ENCODE results near the gene SLC27A1. TPM values are rescaled to one million over a fixed set of nuclear protein-coding genes. Genes with fewer than 3 reads are reported as not detected.
"Not testable (repeated sequence)": the region's sequence is repeated elsewhere in the genome, so short reads cannot be mapped to it uniquely, and the experiment has no call there.

SLC27A1 gene
- polyA plus RNA-seq, 4 donors: 10.7 to 24.7 (median 19.1) TPM

DNA sequence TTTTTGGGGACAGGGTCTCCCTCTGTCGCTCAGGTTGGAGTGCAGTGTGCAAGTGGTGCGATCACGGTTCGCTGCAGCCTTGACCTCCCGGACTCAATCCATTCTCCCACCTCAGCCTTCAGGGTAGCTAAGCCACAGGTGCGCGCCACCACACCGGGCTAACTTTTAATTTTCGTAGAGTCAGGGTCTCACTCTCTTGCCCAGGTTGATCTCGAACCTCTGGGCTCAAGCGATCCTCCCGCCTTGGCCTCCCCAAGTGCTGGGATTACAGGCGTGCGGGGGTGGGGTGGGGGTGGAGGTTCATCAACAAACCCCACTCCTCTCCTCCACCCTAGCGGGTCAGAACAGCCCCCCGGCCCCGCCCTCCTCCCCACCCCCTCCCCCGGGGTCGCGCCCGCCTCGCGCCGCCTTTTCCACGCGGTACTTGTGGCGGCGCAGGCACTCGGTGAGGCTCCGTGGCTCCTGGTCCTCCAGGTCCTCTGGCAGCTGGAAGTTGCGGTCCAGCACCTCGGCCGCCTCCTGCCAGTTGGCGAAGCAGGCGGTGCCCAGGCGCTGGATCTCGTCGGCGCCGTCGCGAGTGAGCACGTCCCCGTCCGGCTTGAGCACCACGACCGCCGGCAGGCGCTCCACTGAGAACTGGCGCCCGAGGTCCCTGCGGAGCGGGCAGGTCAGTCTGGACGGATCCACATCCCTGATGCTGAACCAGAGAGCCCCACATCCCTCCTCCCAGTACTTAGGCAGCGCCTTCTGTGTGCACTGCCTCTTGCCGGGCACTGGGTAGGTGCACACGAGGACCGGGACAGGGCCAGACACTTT lies 14.8 kb upstream of the SLC27A1 start:
- DNase-seq (ENCODE audit: low read depth in 4 of 4, low spot score in 2 of 4): no peak

DNA sequence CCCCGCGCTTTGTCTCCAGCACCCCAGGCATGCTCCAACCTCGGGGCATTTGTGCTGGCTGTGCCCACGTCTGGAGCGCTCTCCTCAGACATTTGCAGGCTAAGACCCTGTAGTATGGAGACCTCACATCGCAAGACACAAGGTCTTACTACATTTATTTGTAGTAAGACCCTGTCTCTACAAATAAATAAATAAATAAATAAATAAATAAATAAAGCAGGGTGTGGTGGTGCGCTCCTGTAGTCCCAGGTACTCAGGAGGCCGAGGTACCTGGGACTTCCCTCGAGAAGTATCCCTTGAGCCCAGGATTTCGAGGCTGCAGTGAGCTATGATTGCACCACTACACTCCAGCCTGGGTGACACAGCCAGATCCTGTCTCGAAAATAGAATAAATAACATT lies 14.2 kb upstream of the SLC27A1 start:
- no peak for DNase-seq (ENCODE audit: low read depth in 4 of 4, low spot score in 2 of 4)

GRCh38 chr19:17457616-17458015 lies 12.7 kb upstream of the SLC27A1 start:
- no peak for DNase-seq (ENCODE audit: low read depth in 4 of 4, low spot score in 2 of 4)

GRCh38 chr19:17458970-17459369 lies 11.4 kb upstream of the SLC27A1 start:
- DNase-seq (ENCODE audit: low read depth in 4 of 4, low spot score in 2 of 4): no peak

- DNase-seq (ENCODE audit: low read depth in 4 of 4, low spot score in 2 of 4): no peak
Observed at GRCh38 chr19:17460372-17461230, 9.7 kb upstream of the SLC27A1 start, which contains the start of gene NXNL1. TSS of gene NXNL1 (minus strand) at chr19:17460926. CDS start at chr19:17460869, 57 bp downstream.

- DNase-seq (ENCODE audit: low read depth in 4 of 4, low spot score in 2 of 4): no peak
Observed at GRCh38 chr19:17466487-17466850, 3.9 kb upstream of the SLC27A1 start.

DNA sequence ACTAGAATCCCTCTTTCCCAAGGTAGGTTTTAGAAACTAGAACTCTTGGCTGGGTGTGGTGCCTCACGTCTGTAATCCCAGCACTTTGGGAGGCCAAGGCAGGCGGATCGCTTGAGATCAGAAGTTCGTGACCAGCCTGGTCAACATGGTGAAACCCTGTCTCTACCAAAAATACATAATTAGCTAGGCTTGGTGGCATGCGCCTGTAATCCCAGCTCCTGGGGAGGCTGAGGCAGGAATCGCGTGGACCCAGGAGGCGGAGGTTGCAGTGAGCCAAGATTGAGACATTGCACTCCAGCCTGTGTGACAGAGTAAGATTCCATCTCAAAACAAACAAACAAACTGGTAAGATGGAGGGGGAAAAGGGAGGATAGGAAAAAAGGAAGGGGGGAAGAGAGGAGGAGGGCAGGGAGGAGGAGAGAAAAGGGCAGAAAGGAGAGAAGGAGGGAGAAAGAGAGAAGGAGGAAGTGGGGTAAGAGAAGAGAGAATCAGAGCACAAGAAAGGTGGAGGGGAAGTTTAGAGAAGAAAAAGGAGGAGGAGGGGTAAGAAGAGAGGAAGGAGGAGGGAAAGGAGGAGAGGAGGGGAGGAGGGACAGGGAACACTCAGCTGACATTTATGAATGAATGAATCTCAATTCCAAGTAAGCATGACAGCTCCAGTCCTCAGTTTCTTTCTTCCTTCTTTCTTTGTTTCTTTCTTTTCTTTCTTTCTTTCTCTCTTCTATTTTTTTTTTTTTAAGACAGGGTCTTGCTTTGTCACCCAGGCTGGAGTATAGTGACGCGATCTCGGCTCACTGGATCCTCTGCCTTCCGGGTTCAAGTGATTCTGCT lies 2.6 kb upstream of the SLC27A1 start:
- DNase-seq (ENCODE audit: low read depth in 4 of 4, low spot score in 2 of 4): no peak

GRCh38 chr19:17468302-17469091 lies 1.8 kb upstream of the SLC27A1 start:
- DNase-seq (ENCODE audit: low read depth in 4 of 4, low spot score in 2 of 4): no peak

DNA sequence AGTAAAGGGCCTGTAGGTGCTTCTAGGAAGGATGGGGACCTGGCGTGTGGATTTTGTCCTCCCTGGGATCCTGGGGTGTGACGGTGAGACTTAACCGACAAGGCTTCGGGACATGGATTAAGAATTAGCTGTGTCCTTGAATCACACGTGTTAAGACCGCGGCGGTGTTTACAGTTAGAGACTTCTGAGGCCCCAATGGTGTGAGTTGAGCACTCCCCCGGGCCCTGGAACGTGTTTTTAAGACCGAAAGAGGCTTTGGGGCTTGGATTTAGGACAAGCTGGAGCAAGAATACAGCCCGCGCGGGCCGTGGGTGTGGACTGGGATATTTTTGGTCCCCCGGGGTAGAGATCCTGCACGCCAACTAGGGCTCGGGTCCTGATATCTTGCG lies 1.2 kb upstream of the SLC27A1 start:
- DNase-seq (ENCODE audit: low read depth in 4 of 4, low spot score in 2 of 4): no peak

GRCh38 chr19:17469481-17470067 lies 750 bp upstream of the SLC27A1 start:
- DNase-seq (ENCODE audit: low read depth in 4 of 4, low spot score in 2 of 4): peak in 2 of 4 donors; percentile 79 to 83

- DNase-seq (ENCODE audit: low read depth in 4 of 4, low spot score in 2 of 4): no peak
Observed at GRCh38 chr19:17471410-17472125, 1.2 kb downstream of the SLC27A1 start.

DNA sequence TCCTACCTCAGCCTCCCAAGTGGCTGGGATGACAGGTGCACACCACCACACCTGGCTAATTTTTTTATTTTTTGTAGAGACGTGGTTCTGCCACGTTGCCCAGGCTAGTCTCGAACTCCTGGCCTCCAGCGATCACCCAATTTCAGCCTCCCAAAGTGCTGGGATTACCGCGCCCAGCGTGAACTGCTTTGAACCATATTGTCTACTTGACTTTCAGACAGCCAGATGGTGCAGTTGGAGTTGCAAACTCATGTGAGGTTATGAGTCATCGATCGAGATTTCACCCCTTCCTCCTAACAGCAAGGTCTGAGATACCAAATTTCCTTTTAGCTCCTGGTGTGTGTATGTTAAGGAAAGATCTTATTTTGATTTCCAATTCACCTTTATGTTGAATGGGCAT lies 2.7 kb downstream of the SLC27A1 start:
- DNase-seq (ENCODE audit: low read depth in 4 of 4, low spot score in 2 of 4): no peak

- not testable (repeated sequence) for DNase-seq (ENCODE audit: low read depth in 4 of 4, low spot score in 2 of 4)
Observed at GRCh38 chr19:17475011-17475540, 4.8 kb downstream of the SLC27A1 start.

DNA sequence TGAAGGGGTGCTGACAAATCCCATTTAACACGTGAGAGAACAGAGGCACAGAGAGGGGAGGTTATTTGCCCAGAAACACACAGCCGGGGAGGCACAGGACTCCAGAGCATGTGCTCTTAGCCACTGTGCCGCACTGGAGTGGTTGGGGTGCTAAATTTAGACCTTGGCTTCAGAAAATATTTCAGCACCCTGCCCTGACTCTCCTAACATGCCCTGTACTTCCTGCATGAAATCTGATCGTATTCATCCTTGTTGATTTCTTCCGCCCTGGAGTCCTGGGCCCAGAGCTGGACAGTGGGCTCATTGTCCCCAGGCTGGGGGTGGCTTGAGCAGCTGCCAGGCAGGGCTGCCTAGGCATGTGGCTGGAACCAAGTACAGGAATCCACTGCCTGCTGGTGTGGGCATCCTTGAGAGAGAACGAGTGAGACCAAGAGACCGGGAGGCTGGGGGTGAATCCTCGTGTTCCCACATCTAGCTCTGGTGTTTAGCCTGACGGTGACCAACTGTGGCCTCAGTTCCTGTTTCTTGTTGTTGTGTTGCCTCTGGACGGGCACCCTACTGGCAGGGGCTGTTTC lies 5.3 kb downstream of the SLC27A1 start:
- no peak for DNase-seq (ENCODE audit: low read depth in 4 of 4, low spot score in 2 of 4)

GRCh38 chr19:17479325-17479791 lies 9.0 kb downstream of the SLC27A1 start:
- DNase-seq (ENCODE audit: low read depth in 4 of 4, low spot score in 2 of 4): no peak

- no peak for DNase-seq (ENCODE audit: low read depth in 4 of 4, low spot score in 2 of 4)
Observed at GRCh38 chr19:17481986-17482385, 11.7 kb downstream of the SLC27A1 start.

DNA sequence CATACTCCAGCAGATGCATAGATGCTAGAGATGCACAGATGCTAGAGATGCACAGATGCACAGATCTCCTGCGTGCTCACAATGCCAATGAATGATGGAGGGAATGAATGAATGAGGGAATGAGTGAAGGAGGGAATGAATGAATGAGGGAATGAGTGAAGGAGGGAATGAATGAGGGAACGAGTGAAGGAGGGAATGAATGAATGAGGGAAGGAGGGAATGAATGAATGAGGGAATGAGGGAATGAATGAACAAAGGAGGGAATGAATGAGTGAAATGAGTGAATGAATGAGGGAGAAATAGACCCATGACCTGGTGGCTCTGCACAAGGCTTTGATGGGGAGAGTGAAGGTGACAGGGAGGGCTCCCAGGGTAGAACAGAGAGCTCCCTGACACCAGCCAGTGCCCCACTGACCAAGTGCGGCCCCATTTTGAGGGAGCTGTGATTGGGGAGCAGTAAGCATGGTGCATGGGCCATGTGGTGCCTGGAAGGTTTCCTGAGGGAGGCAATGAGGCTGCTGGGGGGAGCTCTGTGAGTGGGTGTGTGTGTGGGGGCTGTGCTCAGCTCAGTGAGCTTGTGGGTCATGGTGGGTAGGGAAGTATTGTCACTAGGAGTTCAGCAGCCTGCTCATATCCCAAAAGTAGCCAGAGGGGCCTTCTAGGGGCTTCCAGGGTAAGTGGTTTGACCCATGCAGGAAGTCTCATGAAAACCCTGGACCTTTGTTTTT lies 12.7 kb downstream of the SLC27A1 start:
- DNase-seq (ENCODE audit: low read depth in 4 of 4, low spot score in 2 of 4): no peak

DNA sequence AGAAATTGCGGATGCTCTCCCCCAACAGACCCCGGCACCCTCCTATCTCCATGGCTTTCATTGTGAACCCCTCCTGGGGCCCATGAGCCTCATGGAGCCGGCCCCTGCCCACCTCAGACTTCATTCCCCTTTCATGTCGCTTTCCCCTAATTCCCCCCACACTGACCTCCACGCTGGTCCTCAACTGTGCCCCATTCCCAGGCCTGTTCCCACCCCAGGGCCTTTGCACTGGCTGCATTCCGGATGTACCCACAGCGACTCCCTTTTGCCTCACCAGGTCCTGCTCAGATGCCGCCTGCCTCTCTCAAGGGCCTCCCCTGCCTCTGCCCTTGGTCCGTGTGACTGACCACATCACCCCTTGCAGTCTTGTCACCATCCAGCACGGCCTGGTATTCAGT lies 13.3 kb downstream of the SLC27A1 start:
- DNase-seq (ENCODE audit: low read depth in 4 of 4, low spot score in 2 of 4): no peak
